Endothelial cell of hepatic sinusoid (primary cell): ENCODE measurements around the gene CHCHD4.

ENCODE experiments used
- in situ Hi-C: cut with HindIII; loops from 2 replicates; pipeline ENCODE4 v1.10.0; 2017; ENCODE audit warnings: low sequenced_read_pairs

The CHCHD4 gene

DNA sequence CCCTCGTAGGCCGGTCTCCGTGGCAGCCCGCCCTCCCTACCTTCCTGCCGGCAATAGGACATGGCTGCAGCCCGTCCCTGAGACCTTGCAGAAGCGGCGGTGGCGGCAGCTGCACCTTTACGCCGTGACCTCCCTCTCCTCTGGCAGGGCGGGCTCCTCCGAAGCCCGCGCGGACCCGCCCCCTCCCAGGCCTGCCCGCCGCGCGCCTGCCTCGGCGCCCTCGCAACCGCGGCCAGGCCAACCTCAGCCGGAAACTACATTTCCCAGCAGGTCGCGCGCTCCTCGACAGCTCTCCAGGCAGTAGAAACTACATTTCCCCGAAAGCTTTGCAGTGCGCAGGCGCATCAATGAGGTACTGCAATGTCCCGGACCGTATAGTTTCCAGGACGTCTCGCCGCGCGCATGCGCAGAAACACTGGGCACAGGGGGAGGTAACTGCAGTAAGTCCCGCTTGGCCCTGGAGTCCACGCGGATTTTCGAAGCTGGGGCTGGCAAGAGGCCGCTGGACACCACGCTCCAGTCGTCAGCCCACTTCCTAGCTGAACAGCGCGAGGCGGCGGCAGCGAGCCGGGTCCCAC, at the start of gene CHCHD4, which contains the start of gene TMEM43:
TSS of gene CHCHD4 (minus strand) at position 256 of the 578 bp plus-strand sequence. CDS start at position 62, 194 bp downstream.
TSS of gene TMEM43 (plus strand) at position 438 of the 578 bp plus-strand sequence. CDS start 142 bp downstream, outside the sequence.
- in situ Hi-C loops: no loop called here

DNA sequence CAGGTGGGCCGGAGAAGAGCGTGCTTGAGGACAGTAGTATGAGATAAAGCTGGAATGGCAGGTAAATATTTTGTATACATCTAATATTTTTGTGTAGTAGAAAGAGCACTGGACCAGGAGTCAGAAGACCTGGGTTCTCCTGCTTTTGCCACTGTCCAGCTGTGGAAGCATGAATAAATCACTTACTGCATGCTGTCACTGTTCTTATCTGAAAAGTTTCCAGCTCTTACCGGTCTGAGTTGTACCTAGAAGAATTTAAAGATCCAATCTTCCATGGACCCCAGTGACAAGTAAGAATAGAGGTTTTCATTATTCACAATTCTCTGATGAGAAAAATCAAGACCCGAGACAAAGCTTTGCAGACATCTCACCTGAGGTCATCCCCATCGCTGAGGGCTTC, 47.8 kb upstream of the CHCHD4 start:
- in situ Hi-C loops: no loop called here

DNA sequence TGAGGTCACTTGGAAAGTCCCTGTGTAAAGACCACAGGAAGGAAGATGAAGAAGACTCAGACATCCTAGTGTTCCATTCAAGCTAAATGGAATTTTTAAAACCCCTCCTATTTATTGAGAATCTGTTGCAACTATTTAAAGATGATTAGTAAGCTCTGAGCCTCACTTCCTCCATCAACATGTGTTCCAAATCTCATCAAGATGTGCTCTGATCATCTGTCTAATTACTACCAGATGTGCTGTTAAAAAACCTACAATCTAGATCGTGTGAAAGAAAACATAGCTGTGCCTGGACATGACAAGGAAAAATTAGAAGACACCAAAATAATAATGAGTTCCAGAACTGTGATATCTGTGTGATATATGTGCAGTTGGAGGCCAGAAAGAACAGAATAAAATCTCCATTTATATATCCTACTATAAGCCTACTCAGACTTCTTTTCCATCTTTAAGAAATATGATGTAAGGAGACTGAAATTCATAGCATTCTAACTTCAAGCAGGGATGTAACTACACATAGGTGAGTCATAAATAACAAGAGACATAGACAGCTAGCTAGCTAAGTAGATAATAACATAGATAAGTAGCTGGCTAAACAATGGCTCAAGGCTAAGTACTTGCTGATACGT, 46.0 kb upstream of the CHCHD4 start:
- in situ Hi-C loops: no loop called here

DNA sequence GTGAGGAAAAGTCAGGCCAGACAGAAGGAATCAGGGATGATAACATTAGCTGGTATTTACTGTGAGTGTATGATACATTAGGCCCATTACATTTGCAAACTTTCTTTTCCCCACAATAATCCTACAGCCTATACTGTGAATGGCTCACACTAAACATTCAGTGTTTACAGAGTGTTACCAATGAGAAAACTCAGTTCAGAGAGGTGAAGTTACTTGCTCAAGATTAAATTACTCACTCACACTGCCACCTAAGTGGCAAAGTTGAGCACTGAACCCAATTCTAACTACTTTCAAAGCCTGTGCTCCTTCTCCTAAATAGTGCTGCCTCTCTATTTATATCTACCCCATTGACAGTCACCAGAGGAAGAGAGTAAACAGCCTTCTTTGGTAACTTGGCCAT, 45.2 kb upstream of the CHCHD4 start:
- in situ Hi-C loops: no loop called here

DNA sequence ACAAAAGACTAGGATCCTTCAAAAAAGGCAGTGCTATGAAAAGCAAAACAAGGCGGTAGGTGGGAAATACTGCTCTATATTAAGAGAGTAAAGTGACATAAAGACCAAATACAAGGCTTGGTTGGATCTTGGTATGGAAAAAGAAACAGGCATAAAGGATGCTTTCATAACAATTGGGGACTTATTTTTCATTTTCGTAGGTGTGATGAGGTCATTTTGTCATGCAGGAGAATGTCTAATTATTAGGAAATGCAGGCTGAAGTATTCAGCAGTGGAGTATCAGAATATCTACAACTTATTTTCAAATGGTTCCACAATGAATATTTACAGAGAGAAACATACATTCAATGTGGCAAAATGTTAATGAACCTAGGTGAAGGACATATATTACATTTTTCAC, 44.8 kb upstream of the CHCHD4 start:
- in situ Hi-C loops: no loop called here

DNA sequence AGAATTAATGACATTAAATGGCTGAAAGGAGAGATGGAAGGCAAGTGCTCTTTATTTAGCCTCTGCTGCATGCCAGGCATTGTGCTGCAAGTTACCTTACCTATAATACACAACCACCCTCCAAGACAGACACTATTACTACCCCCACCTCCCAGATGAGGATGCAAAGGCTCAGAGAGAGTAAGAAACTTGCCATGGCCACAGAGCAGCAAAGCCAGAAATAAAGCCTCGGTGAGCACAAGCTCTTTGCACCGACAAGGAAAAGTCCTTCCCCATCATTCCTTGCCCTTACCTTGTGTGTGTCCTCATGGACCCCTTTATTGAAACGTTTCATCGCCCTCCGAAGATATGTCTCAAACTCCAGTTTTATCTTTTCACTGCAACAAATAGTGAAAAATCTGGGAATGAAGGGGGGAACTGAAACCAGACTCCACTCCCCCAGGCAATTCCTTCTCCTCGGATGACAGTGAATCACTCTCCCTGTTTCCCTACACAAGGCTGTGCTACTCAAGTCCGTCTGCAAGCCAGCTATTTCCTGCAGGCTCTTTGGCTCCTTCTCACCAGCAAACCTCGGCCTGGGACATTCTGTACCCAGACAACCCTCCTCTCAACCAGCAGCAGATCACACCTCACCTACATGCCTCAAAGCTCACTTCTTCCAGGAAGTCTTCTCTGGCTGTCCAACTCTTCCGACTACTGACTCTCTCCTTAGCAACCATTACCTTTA, 42.4 kb upstream of the CHCHD4 start:
- in situ Hi-C loops: no loop called here

DNA sequence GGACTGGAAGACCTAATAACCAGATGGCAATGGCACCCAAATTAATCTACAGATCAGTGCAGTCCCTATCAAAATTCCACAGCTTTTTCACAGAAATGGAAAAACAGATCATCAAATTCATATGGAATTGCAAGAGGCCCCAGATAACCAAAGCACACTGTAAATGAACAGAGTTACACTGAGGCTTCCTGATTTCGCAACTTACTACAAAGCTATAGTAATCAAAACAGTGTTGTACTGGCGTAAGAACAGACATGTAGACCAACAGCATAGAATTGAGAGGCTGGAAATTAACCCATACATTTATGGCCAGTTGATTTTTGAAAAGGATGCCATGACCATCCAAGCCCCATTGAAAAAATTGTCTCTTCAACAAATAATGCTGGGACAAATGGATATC, 37.5 kb upstream of the CHCHD4 start:
- in situ Hi-C loops: no loop called here

DNA sequence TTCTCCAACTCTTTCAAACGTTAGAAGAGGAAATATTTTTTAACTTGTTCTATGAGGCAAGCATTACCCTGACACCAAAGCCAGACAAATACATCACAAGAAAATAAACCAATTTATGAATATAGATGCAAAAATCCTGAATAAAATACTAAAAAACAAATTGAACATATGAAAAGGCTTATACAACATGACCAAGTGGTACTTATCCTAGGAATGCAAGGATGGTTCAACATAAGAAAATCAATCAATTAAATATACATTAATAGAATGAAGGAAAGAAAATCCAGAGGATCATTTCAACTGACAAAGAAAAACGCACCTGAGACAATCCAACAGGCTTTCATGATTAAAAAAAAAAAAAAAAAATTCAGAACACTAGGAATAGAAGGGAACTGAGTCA, 36.6 kb upstream of the CHCHD4 start:
- in situ Hi-C loops: no loop called here

DNA sequence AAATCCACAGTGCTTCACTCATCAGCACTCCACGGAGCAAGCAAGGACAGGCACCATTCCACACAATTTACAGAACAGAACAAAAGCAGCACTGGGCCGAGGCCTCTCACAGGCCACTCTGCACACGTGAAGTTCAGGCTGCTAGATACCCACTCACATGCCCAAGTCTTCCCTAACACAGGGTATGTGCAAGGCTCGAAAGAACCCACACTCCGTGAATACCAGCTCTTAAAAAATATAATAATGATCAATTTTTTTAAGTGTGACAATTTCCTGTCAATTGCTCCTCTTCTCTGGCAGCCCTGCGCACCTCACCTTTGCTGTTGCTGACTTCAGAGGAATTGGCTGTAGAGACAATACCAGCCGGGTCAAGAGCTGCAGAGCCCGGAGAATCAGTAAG, 34.8 kb upstream of the CHCHD4 start:
- in situ Hi-C loops: no loop called here

DNA sequence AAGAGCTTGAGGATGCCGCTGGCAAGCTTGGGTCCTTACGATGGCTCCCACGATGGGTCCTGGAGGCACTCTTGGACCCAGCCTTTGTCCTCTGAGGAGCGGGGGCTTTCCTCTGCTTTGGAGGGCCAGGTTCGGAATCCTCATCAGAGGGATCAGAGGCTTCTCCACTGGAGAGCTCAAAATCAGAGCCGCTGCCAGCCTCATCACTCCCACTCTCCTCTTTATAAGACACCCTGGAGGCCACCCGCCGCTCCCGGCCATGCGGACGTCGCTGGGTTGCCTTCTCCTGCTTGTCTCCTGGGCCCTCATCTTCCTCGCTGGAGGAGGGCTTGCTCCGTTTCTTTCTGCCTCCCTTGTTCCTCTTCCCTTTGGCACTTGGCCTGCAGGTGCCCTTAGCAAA, 33.7 kb upstream of the CHCHD4 start:
- in situ Hi-C loops: no loop called here

DNA sequence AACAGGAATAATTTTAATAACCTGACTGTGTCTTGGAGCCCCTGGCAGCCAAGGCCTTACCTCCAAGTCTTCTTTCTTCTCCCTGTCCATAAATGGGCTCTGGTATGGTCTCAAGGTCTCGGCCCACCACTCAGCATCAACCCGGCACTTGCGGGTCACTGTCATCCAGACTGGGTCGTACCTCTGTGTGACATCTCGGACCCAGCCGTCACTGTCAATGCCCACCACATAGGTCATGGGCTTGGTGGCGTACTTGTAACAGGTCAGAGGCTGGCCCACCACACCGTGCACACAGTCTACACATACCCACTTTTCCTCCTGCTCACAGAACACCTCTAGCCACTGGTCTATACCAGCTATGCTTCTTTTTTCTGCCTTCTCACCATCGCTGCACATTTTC, 33.3 kb upstream of the CHCHD4 start:
- in situ Hi-C loops: no loop called here

DNA sequence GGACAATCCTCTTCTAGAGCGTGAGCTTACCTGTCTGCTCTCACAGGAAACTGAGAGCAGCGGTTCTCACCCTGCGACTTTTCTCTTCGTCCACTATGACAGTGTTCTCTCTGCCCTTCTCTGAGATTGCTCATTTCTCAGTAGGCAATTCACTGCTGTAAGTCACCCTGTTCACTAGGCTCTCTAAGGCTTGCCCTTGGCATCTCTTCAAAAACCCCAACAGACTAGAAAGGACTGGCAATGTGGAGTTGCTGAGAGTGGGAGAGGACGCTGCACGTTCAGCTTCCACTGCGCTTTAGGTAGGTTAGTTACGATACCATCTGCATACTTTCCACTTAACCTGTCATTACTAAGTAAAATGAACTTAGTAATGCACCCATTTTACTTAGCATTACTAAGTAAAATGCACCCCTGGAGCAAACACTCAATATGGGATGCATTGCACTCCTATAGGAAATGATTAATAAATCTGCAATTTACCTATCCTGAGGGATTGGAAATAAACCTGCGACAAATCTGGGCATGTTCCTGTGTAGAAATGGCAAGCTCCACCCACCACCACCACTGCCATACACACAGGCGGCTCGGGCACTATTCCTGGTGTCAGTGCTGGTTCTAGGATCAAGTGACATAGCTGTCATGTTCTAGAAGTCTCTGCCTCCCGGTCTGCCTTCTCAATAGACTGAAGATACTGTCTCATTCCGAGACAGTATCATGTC, 32.3 kb upstream of the CHCHD4 start:
- in situ Hi-C loops: no loop called here

DNA sequence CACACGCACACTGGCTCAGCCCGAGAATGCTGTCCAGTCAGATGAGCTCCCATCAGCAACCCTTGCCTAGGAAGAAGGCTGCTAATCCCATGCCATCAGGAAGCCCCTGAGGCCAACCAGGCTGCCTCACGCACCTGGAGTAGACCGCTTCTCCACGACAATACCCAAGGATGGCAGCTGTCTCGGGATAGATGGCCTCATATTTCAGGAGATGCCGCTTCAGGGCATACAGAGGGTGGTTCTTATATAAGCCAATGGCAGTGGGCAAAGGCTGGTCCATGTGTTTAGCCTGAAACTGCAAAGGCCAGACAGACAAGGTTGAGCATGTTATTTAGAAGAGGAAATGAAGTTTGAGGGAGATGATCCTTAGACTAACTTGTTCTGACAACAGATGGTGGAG, 31.5 kb upstream of the CHCHD4 start:
- in situ Hi-C loops: no loop called here

DNA sequence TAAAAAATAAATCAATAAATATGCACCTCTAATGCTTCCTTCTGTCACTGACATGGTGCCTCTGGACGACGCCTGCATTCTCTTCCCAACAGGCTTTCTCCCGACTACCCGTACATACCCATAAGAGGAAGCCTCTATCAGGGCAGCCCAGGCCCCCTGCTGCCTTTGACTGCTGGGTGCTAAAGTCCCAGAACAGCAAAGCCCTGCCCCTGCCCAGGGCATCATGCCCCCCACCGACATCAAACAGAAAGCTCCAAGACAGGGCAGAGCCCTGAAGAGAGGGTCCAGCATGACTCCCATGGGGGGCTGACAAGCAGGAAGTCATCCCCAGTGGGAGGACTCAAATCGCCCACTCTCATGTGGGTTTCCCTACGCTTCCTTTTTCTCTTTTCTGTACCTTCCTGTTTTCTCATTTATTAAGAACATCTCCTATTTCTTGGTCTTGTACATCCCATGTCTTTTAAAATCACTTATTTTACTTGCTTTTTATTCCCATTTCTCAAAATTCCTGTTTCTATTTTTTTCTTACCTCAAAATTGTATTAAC, 30.3 kb upstream of the CHCHD4 start:
- in situ Hi-C loops: no loop called here

DNA sequence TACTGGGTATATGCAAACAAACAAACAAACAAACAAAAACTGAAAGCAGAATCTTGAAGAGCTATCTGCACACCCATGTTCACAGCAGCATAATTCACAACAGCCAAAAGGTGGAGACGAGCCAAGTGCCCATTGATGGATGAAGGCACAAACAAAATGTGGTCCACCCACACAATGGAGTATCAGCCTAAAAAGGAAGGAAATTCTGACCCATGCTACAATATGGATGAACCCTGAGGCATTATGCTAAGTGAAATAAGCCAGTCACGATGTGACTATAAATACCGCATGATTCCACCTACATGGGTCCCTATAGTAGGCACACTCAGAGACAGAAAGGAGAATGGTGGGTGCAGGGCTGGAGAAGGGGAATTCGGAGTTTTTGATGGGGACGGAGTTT, 29.6 kb upstream of the CHCHD4 start:
- in situ Hi-C loops: no loop called here

DNA sequence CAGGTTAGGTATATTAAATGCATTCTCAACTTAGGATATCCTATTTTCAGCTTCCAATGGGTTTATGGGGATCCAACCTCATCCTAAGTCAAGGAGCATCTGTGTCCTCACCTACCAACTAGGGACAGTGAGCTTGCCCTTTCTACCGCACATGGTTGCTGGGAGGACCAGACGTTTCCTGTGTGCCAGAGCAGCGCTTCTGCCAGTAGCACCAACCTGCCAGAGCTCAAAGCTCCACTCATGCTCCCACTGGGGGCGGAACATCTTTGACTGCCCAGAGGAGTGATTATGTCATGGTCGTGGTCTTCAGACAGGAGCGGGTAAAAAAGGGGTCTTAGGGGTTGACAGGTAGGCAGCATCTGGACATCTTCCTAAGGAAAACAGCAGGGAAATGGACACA, 29.0 kb upstream of the CHCHD4 start:
- in situ Hi-C loops: no loop called here

DNA sequence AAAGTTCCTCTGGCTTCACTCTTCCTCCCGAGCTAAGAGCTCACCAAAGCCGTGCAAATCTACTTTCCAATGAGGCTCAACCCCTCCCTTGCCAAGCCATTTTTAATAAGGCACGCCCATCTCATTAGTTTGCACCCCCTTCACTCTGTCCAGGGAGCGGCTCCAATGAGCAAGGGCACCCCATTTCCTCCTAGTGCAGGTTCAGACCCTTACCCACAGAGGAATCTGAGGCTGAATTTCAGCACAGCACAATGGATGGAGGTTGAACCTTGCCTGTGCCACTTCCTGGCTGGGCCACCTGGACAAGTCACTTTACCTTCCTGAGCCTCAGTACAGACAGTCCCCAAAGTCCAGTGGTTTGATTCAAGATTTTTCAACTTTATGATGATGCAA, 28.3 kb upstream of the CHCHD4 start:
- in situ Hi-C loops: no loop called here

DNA sequence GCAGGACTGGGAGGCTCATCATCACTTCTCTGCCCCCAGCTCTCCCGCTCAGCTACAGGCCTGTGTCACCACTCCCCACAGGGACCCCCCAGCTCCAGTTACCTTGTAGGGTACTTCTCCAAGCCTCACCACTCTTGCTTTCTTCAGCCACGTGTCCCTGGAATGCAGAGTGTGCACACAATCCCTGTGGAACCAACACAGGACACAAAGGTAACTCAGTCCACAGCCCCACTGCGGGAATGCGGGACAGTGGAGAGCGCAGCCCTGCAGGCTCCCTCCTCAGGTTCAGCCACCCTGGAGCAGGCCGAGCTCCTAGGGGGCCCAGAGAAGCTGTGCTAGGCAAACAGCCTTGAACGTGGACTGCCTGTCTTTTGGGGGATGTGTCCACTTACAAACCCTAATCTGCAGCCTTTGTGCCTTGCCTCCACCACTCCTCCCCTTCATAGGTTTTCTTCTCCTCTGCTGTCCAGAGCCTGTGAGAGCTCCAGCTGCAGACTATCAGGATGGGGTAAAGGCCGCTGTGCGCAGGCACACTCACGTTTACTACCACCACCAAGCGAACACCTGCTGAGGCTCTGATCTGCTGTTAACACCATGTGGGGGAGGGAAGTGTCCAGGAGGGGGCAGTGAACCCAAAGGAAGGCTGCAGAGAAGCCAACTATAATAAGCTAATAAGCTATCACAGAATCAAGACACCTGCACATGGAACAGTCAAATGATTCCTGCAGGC, 27.7 kb upstream of the CHCHD4 start:
- in situ Hi-C loops: no loop called here

DNA sequence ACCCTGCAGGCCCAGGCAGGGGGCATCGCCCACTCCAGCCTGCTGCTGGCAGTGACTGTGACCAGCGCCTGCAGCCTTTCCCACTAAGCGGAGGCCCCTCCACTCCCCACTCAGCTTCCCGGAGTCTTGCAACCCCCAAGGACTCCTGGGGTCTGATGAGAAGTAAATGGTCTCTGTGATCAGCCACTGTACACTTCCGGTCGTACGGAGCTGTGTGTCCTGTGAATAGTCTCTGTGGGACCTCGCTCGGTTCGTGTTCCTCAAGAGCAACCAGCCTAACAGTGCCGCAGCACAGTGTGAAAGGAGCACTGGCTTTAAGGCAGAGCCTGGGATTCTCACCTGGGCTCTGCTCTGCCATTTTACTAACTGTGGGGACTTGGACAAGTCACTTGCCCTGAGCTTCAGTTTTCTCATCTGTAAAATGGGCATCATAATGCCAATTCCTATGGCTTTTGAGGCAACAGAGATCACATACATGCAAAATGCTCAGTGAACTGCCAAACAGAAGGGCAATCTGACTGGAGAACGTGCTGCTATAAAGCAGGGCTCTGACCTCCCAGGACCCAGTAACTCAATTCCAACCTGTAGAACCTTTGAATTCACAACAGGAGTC, 26.9 kb upstream of the CHCHD4 start:
- in situ Hi-C loops: no loop called here

DNA sequence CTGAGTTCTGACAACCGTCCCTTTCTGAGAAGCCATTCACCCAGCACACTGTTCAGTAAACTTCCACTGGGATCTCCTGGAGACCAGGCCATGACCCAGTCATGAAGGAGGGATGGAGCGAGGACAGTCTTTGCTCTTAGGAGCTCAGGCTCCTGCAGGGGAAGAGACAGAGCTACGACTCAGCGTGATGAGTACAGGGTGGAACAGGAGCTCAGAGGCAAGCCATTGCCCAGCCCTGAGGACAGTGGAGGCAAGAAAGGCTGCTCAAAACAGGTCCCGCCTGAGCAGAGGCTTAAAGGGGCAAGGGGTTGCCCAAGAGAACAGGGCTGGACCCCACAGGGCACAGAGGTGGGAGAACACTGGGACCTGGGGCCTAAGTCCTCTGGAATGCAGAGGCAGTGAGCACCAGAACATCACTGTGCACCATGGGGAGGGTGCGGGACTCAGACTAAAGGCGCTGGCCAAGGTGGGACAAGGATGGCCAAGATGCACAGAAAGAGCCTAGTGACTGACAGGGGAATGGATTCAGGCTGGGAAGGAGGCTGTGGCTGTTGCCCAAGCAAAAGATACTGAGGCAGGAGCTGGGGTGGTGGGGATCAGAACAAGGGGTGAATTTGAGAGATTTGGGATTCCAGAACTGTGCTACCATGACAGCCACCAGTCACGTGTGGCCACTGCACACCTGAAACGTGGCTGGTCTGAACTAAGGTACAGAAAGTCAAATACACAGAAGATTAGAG, 26.0 kb upstream of the CHCHD4 start:
- in situ Hi-C loops: no loop called here
